ENCODE data around the gene ARHGAP42.

The ARHGAP42 gene

GRCh38 chr11:100860318-100861155 lies 173.4 kb downstream of the ARHGAP42 start:
- Histone ChIP-seq H3K27ac (ENCODE audit: low read depth, low read length, poor library complexity, severe bottlenecking) (no peak overlapping the region), H3K79me2 (ENCODE audit: insufficient read depth, low read length) (no peaks in the 10 kb centered on the region), H3K4me3 (ENCODE audit: low read depth, low read length, poor library complexity, severe bottlenecking) (no peak overlapping the region), H3K9me2 (ENCODE audit: low read depth, low read length) (no peaks in the 10 kb centered on the region), H3K4me2 (ENCODE audit: low read length) (no peak overlapping the region), H3K36me3 (ENCODE audit: insufficient read depth, low read length) (no peaks in the 10 kb centered on the region), H3F3A (ENCODE audit: insufficient read depth, low read length) (no peaks in the 10 kb centered on the region), H3K9me3 (ENCODE audit: low read length) (no peaks in the 10 kb centered on the region), H3K9ac (ENCODE audit: low read length) (no peak overlapping the region), H4K20me1 (ENCODE audit: insufficient read depth, low read length) (no peaks in the 10 kb centered on the region), H3K27me3 (ENCODE audit: insufficient read depth, low read length) (no peaks in the 10 kb centered on the region), H2AFZ (ENCODE audit: low read length) (no peak overlapping the region), H3K4me1 (ENCODE audit: insufficient read depth, low read length, severe bottlenecking) (no peaks in the 10 kb centered on the region)
- no peak for TF ChIP-seq EZH2 (IDR thresholded peaks at IDR 0.05; ENCODE audit: borderline replicate concordance, low read length)
- TF ChIP-seq, protein P1, sequence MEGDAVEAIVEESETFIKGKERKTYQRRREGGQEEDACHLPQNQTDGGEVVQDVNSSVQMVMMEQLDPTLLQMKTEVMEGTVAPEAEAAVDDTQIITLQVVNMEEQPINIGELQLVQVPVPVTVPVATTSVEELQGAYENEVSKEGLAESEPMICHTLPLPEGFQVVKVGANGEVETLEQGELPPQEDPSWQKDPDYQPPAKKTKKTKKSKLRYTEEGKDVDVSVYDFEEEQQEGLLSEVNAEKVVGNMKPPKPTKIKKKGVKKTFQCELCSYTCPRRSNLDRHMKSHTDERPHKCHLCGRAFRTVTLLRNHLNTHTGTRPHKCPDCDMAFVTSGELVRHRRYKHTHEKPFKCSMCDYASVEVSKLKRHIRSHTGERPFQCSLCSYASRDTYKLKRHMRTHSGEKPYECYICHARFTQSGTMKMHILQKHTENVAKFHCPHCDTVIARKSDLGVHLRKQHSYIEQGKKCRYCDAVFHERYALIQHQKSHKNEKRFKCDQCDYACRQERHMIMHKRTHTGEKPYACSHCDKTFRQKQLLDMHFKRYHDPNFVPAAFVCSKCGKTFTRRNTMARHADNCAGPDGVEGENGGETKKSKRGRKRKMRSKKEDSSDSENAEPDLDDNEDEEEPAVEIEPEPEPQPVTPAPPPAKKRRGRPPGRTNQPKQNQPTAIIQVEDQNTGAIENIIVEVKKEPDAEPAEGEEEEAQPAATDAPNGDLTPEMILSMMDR (IDR thresholded peaks at IDR 0.05; ENCODE audit: low read length): no peak

DNA sequence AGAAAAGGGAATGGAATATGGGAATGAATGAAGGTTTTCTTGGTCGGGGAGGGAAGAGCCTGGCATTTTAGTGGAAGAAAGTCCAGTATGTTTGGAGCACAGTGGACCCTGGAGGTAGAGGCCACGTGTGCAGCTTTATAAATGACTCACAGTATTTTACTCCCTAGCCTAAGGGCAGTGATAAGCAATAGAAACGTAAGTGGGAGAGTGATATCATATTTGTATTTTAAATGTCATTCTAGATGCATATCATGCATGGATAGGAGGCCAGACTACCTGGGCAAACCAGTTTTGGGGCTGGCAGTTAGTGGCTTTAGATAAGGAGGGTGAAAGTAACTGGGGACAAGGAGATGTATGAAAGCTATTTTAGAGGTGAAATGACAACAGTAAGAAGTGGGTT lies 174.1 kb downstream of the ARHGAP42 start:
- TF ChIP-seq, protein P1 (IDR thresholded peaks at IDR 0.05; ENCODE audit: low read length): no peak
- no peak for TF ChIP-seq EZH2 (IDR thresholded peaks at IDR 0.05; ENCODE audit: borderline replicate concordance, low read length)
- no peak overlapping the region for H2AFZ ChIP-seq (ENCODE audit: low read length)
- H3K9me3 ChIP-seq (ENCODE audit: low read length): no peaks in the 10 kb centered on the region
- H4K20me1 ChIP-seq (ENCODE audit: insufficient read depth, low read length): no peaks in the 10 kb centered on the region
- no peak overlapping the region for H3K4me3 ChIP-seq (ENCODE audit: low read depth, low read length, poor library complexity, severe bottlenecking)
- H3K9me2 ChIP-seq (ENCODE audit: low read depth, low read length): no peaks in the 10 kb centered on the region
- H3K9ac ChIP-seq (ENCODE audit: low read length): no peak overlapping the region
- H3K4me1 ChIP-seq (ENCODE audit: insufficient read depth, low read length, severe bottlenecking): no peaks in the 10 kb centered on the region
- H3K27ac ChIP-seq (ENCODE audit: low read depth, low read length, poor library complexity, severe bottlenecking): no peak overlapping the region
- H3K27me3 ChIP-seq (ENCODE audit: insufficient read depth, low read length): no peaks in the 10 kb centered on the region
- H3K4me2 ChIP-seq (ENCODE audit: low read length): no peak overlapping the region
- no peaks in the 10 kb centered on the region for H3K36me3 ChIP-seq (ENCODE audit: insufficient read depth, low read length)
- no peaks in the 10 kb centered on the region for H3K79me2 ChIP-seq (ENCODE audit: insufficient read depth, low read length)
- no peaks in the 10 kb centered on the region for H3F3A ChIP-seq (ENCODE audit: insufficient read depth, low read length)

- Histone ChIP-seq H3K27ac (ENCODE audit: low read depth, low read length, poor library complexity, severe bottlenecking) (no peak overlapping the region), H3K27me3 (ENCODE audit: insufficient read depth, low read length) (no peaks in the 10 kb centered on the region), H3K36me3 (ENCODE audit: insufficient read depth, low read length) (no peaks in the 10 kb centered on the region), H3K4me2 (ENCODE audit: low read length) (no peak overlapping the region), H3K4me1 (ENCODE audit: insufficient read depth, low read length, severe bottlenecking) (no peaks in the 10 kb centered on the region), H3F3A (ENCODE audit: insufficient read depth, low read length) (no peaks in the 10 kb centered on the region), H3K9me3 (ENCODE audit: low read length) (no peaks in the 10 kb centered on the region), H4K20me1 (ENCODE audit: insufficient read depth, low read length) (no peaks in the 10 kb centered on the region), H3K79me2 (ENCODE audit: insufficient read depth, low read length) (no peaks in the 10 kb centered on the region), H3K9ac (ENCODE audit: low read length) (no peak overlapping the region), H3K4me3 (ENCODE audit: low read depth, low read length, poor library complexity, severe bottlenecking) (no peak overlapping the region), H3K9me2 (ENCODE audit: low read depth, low read length) (no peaks in the 10 kb centered on the region), H2AFZ (ENCODE audit: low read length) (no peak overlapping the region)
- no peak for TF ChIP-seq EZH2 (IDR thresholded peaks at IDR 0.05; ENCODE audit: borderline replicate concordance, low read length)
- TF ChIP-seq, protein P1 (IDR thresholded peaks at IDR 0.05; ENCODE audit: low read length): no peak
These were observed 176.0 kb downstream of the ARHGAP42 start for GRCh38 chr11:100863080-100863581.

Data from OCI-LY1 (cell line).